RWPE1 (cell line): ENCODE data around the gene C22orf23.

ENCODE experiments used
- CTCF ChIA-PET: fragments of 350-600 bp; sonication (Branson Sonifier 250); formaldehyde crosslinking; extraction: SDS; loops from one replicate; lab custom pipeline; 2021; lab: Yijun Ruan, JAX
- POLR2A ChIA-PET: fragments of 400-600 bp; formaldehyde crosslinking; extraction: SDS; loops from one replicate; lab custom pipeline; 2020; ENCODE audit warnings: antibody characterized with exemption; ENCODE audit not compliant: low non-redundant PET; lab: Yijun Ruan, JAX
- DNase-seq: peaks from one replicate; pipeline ENCODE4 v3.0.0; 2012; ENCODE audit warnings: low spot score
- H3K27ac ChIP-seq: fragments of 450-650 bp; 2 replicates; pipeline ENCODE4 v1.5.1; 2017
- CTCF ChIP-seq: fragments of 450-650 bp; conservative IDR thresholded peaks from 2 replicates; pipeline ENCODE4 v1.5.1; 2017; ENCODE audit warnings: low read depth, mild to moderate bottlenecking

The C22orf23 gene

DNA sequence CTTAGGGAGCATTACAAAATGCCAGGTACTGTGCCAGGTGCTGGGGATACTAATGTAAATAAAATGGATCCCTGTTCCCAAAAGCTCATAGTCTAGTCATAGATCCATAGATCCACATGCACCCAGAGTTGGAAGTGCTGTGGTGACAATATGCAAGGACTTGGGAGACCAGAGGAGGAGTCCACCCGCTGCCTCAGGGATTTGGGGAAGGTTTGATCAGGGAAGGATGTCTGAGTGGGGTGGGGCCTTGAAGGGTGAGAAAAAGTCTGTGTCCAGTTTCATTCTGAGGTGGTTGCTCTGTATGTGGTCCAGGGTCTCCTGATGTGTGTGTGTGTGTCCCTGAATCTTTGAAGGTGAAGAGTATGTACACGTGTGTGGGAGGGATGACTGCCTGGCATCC is 21.8 kb upstream of the C22orf23 start:
- no peak for DNase-seq
- peak overlapping the region; percentile 57 for H3K27ac ChIP-seq
- ChIA-PET POLR2A (interaction anchor here (0.5 kb wide), 1 partner anchor 161 kb away, joined by 3 read pairs; no protein-coding TSS in a partner anchor), CTCF (interaction anchor here (0.8 kb wide), 2 partner anchors 155 to 503 kb away, joined by 4 read pairs; no protein-coding TSS in a partner anchor)
- no peak for TF ChIP-seq CTCF

- no peak for DNase-seq
- CTCF ChIA-PET, result no interaction called here
- POLR2A ChIA-PET, result no interaction called here
- H3K27ac ChIP-seq, result no peak overlapping the region; the same call in 1 of the 2 replicates
- no peak for TF ChIP-seq CTCF
Observed at GRCh38 chr22:37973271-37974170, 20.1 kb upstream of the C22orf23 start.

DNA sequence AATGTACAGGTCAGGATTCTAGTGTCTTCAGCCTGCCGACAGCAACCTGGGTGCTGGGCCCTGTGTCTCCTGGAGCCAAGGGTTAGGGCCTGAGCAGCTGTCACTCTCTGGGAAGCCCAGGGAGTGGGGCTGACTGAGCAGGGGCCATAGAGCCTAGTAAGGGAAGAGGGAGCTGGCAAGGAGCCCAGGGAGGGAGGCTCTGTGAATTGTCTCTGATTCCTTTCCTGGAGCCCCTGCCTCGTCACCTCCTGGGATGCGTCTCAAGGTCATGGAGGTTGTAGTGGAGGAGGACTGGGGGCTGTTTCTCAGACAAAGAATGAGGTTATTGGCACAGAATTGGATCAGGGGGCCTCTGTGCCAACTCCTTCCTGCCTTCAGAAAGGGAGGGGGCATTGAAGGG is 19.1 kb upstream of the C22orf23 start:
- DNase-seq, result no peak
- no peak for TF ChIP-seq CTCF
- ChIA-PET CTCF (no interaction called here), POLR2A (no interaction called here)
- H3K27ac ChIP-seq, result no peak overlapping the region; the same call in 1 of the 2 replicates

GRCh38 chr22:37971475-37972434 is 18.4 kb upstream of the C22orf23 start:
- no peak for DNase-seq
- CTCF ChIA-PET, result no interaction called here
- peak overlapping the region; percentile 16; the same call in 1 of the 2 replicates for H3K27ac ChIP-seq
- POLR2A ChIA-PET, result interaction anchor here (0.6 kb wide), 1 partner anchor 62 kb away, joined by 3 read pairs; no protein-coding TSS in a partner anchor
- TF ChIP-seq CTCF, result no peak

- H3K27ac ChIP-seq, result peak overlapping the region; percentile 16; the same call in 1 of the 2 replicates
- no peak for TF ChIP-seq CTCF
- no peak for DNase-seq
- ChIA-PET CTCF (no interaction called here), POLR2A (interaction anchor here (0.6 kb wide), 1 partner anchor 61 kb away, joined by 3 read pairs; no protein-coding TSS in a partner anchor)
Observed at GRCh38 chr22:37970864-37971263, 17.5 kb upstream of the C22orf23 start.
